HK-2 (cell line): Measurements from ENCODE around the gene RNF126.
"Not testable (repeated sequence)": the region's sequence is repeated elsewhere in the genome, so short reads cannot be mapped to it uniquely, and the experiment has no call there.

Experiments used
- DNase-seq: peaks from one replicate; pipeline ENCODE4 v3.0.0-alpha.2; 2018; ENCODE audit not compliant: unreplicated experiment

RNF126 gene

GRCh38 chr19:662962-663681 lies at the start of gene RNF126:
Gene RNF126, minus strand, starts transcription at chr19:663214. Its CDS starts 93 bp downstream, at chr19:663121.
- DNase-seq = peak; percentile 97

GRCh38 chr19:711254-711653 lies 48.2 kb upstream of the RNF126 start:
- no peak for DNase-seq

GRCh38 chr19:710767-711166 lies 47.8 kb upstream of the RNF126 start:
- DNase-seq = no peak

GRCh38 chr19:709965-710571 lies 47.1 kb upstream of the RNF126 start:
- DNase-seq = no peak

- DNase-seq = no peak
Observed at GRCh38 chr19:709196-709964, 46.4 kb upstream of the RNF126 start.

- no peak for DNase-seq
Observed at GRCh38 chr19:708154-709143, 45.4 kb upstream of the RNF126 start, which contains the start of gene PALM. Gene PALM, plus strand, starts transcription at chr19:708935. Its CDS starts 212 bp downstream, at chr19:709147.

- DNase-seq = no peak
Observed at GRCh38 chr19:704447-704741, 41.4 kb upstream of the RNF126 start.

GRCh38 chr19:703651-704446 lies 40.8 kb upstream of the RNF126 start:
- no peak for DNase-seq

- DNase-seq = no peak
Observed at GRCh38 chr19:703329-703650, 40.3 kb upstream of the RNF126 start.

- not testable (repeated sequence) for DNase-seq
Observed at GRCh38 chr19:702847-703246, 39.8 kb upstream of the RNF126 start.

- not testable (repeated sequence) for DNase-seq
Observed at GRCh38 chr19:699885-700284, 36.9 kb upstream of the RNF126 start.

GRCh38 chr19:698529-698928 lies 35.5 kb upstream of the RNF126 start:
- not testable (repeated sequence) for DNase-seq

GRCh38 chr19:695352-695949 lies 32.4 kb upstream of the RNF126 start, which contains the start of gene PRSS57:
Gene PRSS57, minus strand, starts transcription at chr19:695452. Its CDS starts 22 bp downstream, at chr19:695430.
- DNase-seq = no peak

- no peak for DNase-seq
Observed at GRCh38 chr19:694481-695351, 31.7 kb upstream of the RNF126 start.

- no peak for DNase-seq
Observed at GRCh38 chr19:690203-690602, 27.2 kb upstream of the RNF126 start.

- DNase-seq = no peak
Observed at GRCh38 chr19:688992-689391, 26.0 kb upstream of the RNF126 start.

- no peak for DNase-seq
Observed at GRCh38 chr19:688214-688613, 25.2 kb upstream of the RNF126 start.

GRCh38 chr19:687569-688166 lies 24.7 kb upstream of the RNF126 start:
- DNase-seq = no peak
